ENCODE measurements around the gene PRR12. TPM values are rescaled to one million over a fixed set of nuclear protein-coding genes. Genes with fewer than 3 reads are reported as not detected.

Gene PRR12
- total and polyA plus RNA-seq, 7 experiments from 2014 or later, result 0.25 to 69.4 (median 51.8) TPM

GRCh38 chr19:49590071-49590970 is 661 bp upstream of the PRR12 start:
- ChIA-PET CTCF (interaction anchor here (0.5 to 1.4 kb wide), 3 partner anchors 23 to 139 kb away, joined by 3 to 5 read pairs (median 3); partner anchors contain the start of gene PIH1D1), POLR2A (interaction anchor here (0.5 to 4.5 kb wide), 22 partner anchors 11 to 1080 kb away, joined by 3 to 82 read pairs (median 4); partner anchors contain the start of genes ALDH16A1, BCL2L12, FUT2 and IRF3)
- H3K27me3 Mint-ChIP-seq, result peaks cover 0 to 12% (median 0%) of the 10 kb centered on the region in 5 donors
- H3K27me3 ChIP-seq (ENCODE audit: control insufficient read depth in 2 of 2, insufficient read depth in 2 of 2, low read length in 2 of 2), result no peaks in the 10 kb centered on the region
- intact Hi-C loops (cut with micrococcal nuclease), result loop anchor here (1.0 to 5.0 kb wide), 16 partner anchors 10 to 1263 kb away; partner anchors contain the start of genes AKT1S1 (in 2 of the 2), BCL2L12 (in 2 of the 2), IRF3 (in 2 of the 2) and MED25 (in 2 of the 2)
- peak overlapping the region; percentile 76 to 95 (median 93) for H3K27ac Mint-ChIP-seq
- H3K36me3 Mint-ChIP-seq, result peaks cover 0 to 18% (median 8%) of the 10 kb centered on the region in 5 donors
- peak overlapping the region; percentile 97 for H3K4me3 ChIP-seq (ENCODE audit: low read length)
- peak overlapping the region; percentile 85 to 95 (median 94) for H3K4me3 Mint-ChIP-seq
- H3K36me3 ChIP-seq (ENCODE audit: control insufficient read depth in 2 of 3, insufficient read depth in 3 of 3, low read length in 3 of 3), result peaks cover 3 to 27% (median 8%) of the 10 kb centered on the region in 3 experiments
- H3K9me3 Mint-ChIP-seq, result no peaks in the 10 kb centered on the region
- peak overlapping the region; percentile 86 for H3K27ac ChIP-seq (ENCODE audit: low read depth, low read length)
- DNase-seq (peak; percentile 85 to 98 (median 97)), ATAC-seq (peak; percentile 90)
- no peaks in the 10 kb centered on the region for H3K9me3 ChIP-seq (ENCODE audit: control insufficient read depth in 2 of 3, low read length in 3 of 3)
- peaks cover 15 to 18% of the 10 kb centered on the region in 2 donors for H3K4me1 ChIP-seq (ENCODE audit: control insufficient read depth in 2 of 2, insufficient read depth in 2 of 2, low read length in 2 of 2)
- H3K4me1 Mint-ChIP-seq, result peaks cover 26 to 42% (median 31%) of the 10 kb centered on the region in 7 donors

GRCh38 chr19:49591731-49592485 is 926 bp downstream of the PRR12 start:
- Histone ChIP-seq H3K4me3 (ENCODE audit: low read length) (peak overlapping the region; percentile 85), H3K9me3 (ENCODE audit: control insufficient read depth in 2 of 3, low read length in 3 of 3) (no peaks in the 10 kb centered on the region), H3K27ac (ENCODE audit: low read depth, low read length) (peak overlapping the region; percentile 86), H3K27me3 (ENCODE audit: control insufficient read depth in 2 of 2, insufficient read depth in 2 of 2, low read length in 2 of 2) (no peaks in the 10 kb centered on the region), H3K4me1 (ENCODE audit: control insufficient read depth in 2 of 2, insufficient read depth in 2 of 2, low read length in 2 of 2) (peaks cover 15 to 18% of the 10 kb centered on the region in 2 donors), H3K36me3 (ENCODE audit: control insufficient read depth in 2 of 3, insufficient read depth in 3 of 3, low read length in 3 of 3) (peaks cover 3 to 43% (median 8%) of the 10 kb centered on the region in 3 experiments)
- H3K4me3 Mint-ChIP-seq, result peak overlapping the region; percentile 85 to 95 (median 92)
- CTCF ChIA-PET, result interaction anchor here (1.3 to 1.4 kb wide), 2 partner anchors 49 to 140 kb away, joined by 3 read pairs; partner anchors contain the start of genes PIH1D1 and RRAS
- ATAC-seq (no peak), DNase-seq (peak in 8 of 9 donors; percentile 39 to 64 (median 60))
- intact Hi-C loops (cut with micrococcal nuclease), result loop anchor here (2.0 to 5.0 kb wide), 7 partner anchors 73 to 1265 kb away; partner anchors contain the start of genes MED25 (in 2 of the 2), AKT1S1 (in 1 of the 2), BCL2L12 (in 1 of the 2) and C19orf73 (in 1 of the 2)
- H3K9me3 Mint-ChIP-seq, result no peaks in the 10 kb centered on the region
- POLR2A ChIA-PET, result interaction anchor here (0.6 to 4.5 kb wide), 18 partner anchors 12 to 835 kb away, joined by 3 to 82 read pairs (median 5); partner anchors contain the start of genes ALDH16A1, BCL2L12, IRF3 and NOSIP
- peak overlapping the region; percentile 72 to 95 (median 93) for H3K27ac Mint-ChIP-seq
- peaks cover 26 to 42% (median 31%) of the 10 kb centered on the region in 7 donors for H3K4me1 Mint-ChIP-seq
- H3K27me3 Mint-ChIP-seq, result peaks cover 0 to 12% (median 0%) of the 10 kb centered on the region in 5 donors
- H3K36me3 Mint-ChIP-seq, result peaks cover 0 to 18% (median 8%) of the 10 kb centered on the region in 5 donors

GRCh38 chr19:49592486-49593232 is 1.7 kb downstream of the PRR12 start:
- H3K36me3 Mint-ChIP-seq, result peaks cover 0 to 18% (median 8%) of the 10 kb centered on the region in 5 donors
- H3K4me3 ChIP-seq (ENCODE audit: low read length), result peak overlapping the region; percentile 85
- POLR2A ChIA-PET, result interaction anchor here (0.5 to 4.5 kb wide), 21 partner anchors 11 to 835 kb away, joined by 3 to 82 read pairs (median 5); partner anchors contain the start of genes ALDH16A1, BCL2L12, IRF3 and NOSIP
- H3K9me3 ChIP-seq (ENCODE audit: control insufficient read depth in 2 of 3, low read length in 3 of 3), result no peaks in the 10 kb centered on the region
- H3K4me3 Mint-ChIP-seq, result peak overlapping the region; percentile 85 to 95 (median 92)
- peaks cover 26 to 42% (median 31%) of the 10 kb centered on the region in 7 donors for H3K4me1 Mint-ChIP-seq
- H3K4me1 ChIP-seq (ENCODE audit: control insufficient read depth in 2 of 2, insufficient read depth in 2 of 2, low read length in 2 of 2), result peaks cover 15 to 18% of the 10 kb centered on the region in 2 donors
- CTCF ChIA-PET, result interaction anchor here (0.6 to 1.3 kb wide), 4 partner anchors 38 to 84 kb away, joined by 3 to 4 read pairs (median 3); partner anchors contain the start of genes PRMT1 and RRAS
- DNase-seq, result peak in 2 of 9 donors; percentile 20 to 32
- peaks cover 3 to 50% (median 8%) of the 10 kb centered on the region in 3 experiments for H3K36me3 ChIP-seq (ENCODE audit: control insufficient read depth in 2 of 3, insufficient read depth in 3 of 3, low read length in 3 of 3)
- H3K27me3 ChIP-seq (ENCODE audit: control insufficient read depth in 2 of 2, insufficient read depth in 2 of 2, low read length in 2 of 2), result no peaks in the 10 kb centered on the region
- H3K27ac Mint-ChIP-seq, result peak overlapping the region; percentile 82 to 95 (median 93)
- peak overlapping the region; percentile 86 for H3K27ac ChIP-seq (ENCODE audit: low read depth, low read length)
- intact Hi-C loops (cut with micrococcal nuclease), result loop anchor here (5.0 kb wide), 5 partner anchors 225 to 1265 kb away; partner anchors contain the start of genes MED25 (in 2 of the 2), AKT1S1 (in 1 of the 2), C19orf73 (in 1 of the 2) and EMP3 (in 1 of the 2)
- peaks cover 0 to 12% (median 0%) of the 10 kb centered on the region in 5 donors for H3K27me3 Mint-ChIP-seq
- no peaks in the 10 kb centered on the region for H3K9me3 Mint-ChIP-seq
- ATAC-seq, result no peak

GRCh38 chr19:49593233-49594113 is 2.5 kb downstream of the PRR12 start:
- Mint-ChIP-seq H3K4me3 (peak overlapping the region; percentile 85 to 95 (median 92)), H3K4me1 (peaks cover 25 to 37% (median 31%) of the 10 kb centered on the region in 7 donors), H3K9me3 (no peaks in the 10 kb centered on the region), H3K27ac (peak overlapping the region; percentile 82 to 95 (median 93)), H3K36me3 (peaks cover 0 to 18% (median 8%) of the 10 kb centered on the region in 5 donors), H3K27me3 (peaks cover 0 to 5% (median 0%) of the 10 kb centered on the region in 5 donors)
- ChIA-PET POLR2A (interaction anchor here (0.5 to 2.5 kb wide), 12 partner anchors 13 to 257 kb away, joined by 3 to 19 read pairs (median 4); partner anchors contain the start of genes ALDH16A1, BCL2L12, IRF3 and NOSIP), CTCF (interaction anchor here (0.6 to 1.1 kb wide), 4 partner anchors 34 to 84 kb away, joined by 3 to 4 read pairs (median 3); partner anchors contain the start of gene PRMT1)
- H3K4me1 ChIP-seq (ENCODE audit: control insufficient read depth in 2 of 2, insufficient read depth in 2 of 2, low read length in 2 of 2), result peaks cover 15 to 18% of the 10 kb centered on the region in 2 donors
- ATAC-seq (peak; percentile 69), DNase-seq (peak; percentile 76 to 93 (median 90))
- intact Hi-C loops (cut with micrococcal nuclease), result loop anchor here (5.0 kb wide), 5 partner anchors 224 to 1266 kb away; partner anchors contain the start of genes MED25 (in 2 of the 2), AKT1S1 (in 1 of the 2), C19orf73 (in 1 of the 2) and EMP3 (in 1 of the 2)
- no peaks in the 10 kb centered on the region for H3K27me3 ChIP-seq (ENCODE audit: control insufficient read depth in 2 of 2, insufficient read depth in 2 of 2, low read length in 2 of 2)
- peaks cover 3 to 53% (median 8%) of the 10 kb centered on the region in 3 experiments for H3K36me3 ChIP-seq (ENCODE audit: control insufficient read depth in 2 of 3, insufficient read depth in 3 of 3, low read length in 3 of 3)
- peak overlapping the region; percentile 85 for H3K4me3 ChIP-seq (ENCODE audit: low read length)
- H3K9me3 ChIP-seq (ENCODE audit: control insufficient read depth in 2 of 3, low read length in 3 of 3), result no peaks in the 10 kb centered on the region
- peak overlapping the region; percentile 86 for H3K27ac ChIP-seq (ENCODE audit: low read depth, low read length)

All from naive thymus-derived CD4-positive, alpha-beta T cell (primary cell).